K562 (cell line): Measurements from ENCODE around the gene MCHR2. TPM values are rescaled to one million over a fixed set of nuclear protein-coding genes. Genes with fewer than 3 reads are reported as not detected.

Source experiments
- ADNP ChIP-seq: fragments of 200-800 bp; sonication (Bioruptor generic); IDR thresholded peaks from 2 replicates; pipeline ENCODE4 v1.6.1; 2016; ENCODE audit warnings: missing genetic modification characterization, missing compliant biosample characterization
- FOXM1 ChIP-seq, 2 experiments: fragments of 450-650 bp in 1 of 2; sonication (generic) in 1 of 2; formaldehyde crosslinking in 1 of 2; IDR thresholded peaks; 2 replicates each; pipeline versions ENCODE4 v1.6.1 to v1.9.0; 2017 to 2022; ENCODE audit warnings: low read depth in 2 of 2, mild to moderate bottlenecking in 2 of 2, missing genetic modification reagents in 1 of 2, moderate library complexity in 1 of 2
- FUS ChIP-seq: fragments of 200-400 bp; formaldehyde crosslinking; optimal IDR thresholded peaks from 2 replicates; pipeline ENCODE3; 2017; ENCODE audit warnings: low read depth, low read length
- MAFG ChIP-seq: fragments of 450-650 bp; conservative IDR thresholded peaks from 2 replicates; pipeline ENCODE4 v1.6.1; 2016; ENCODE audit warnings: missing genetic modification characterization, missing compliant biosample characterization
- NR2F6 ChIP-seq: fragments of 450-650 bp; formaldehyde crosslinking; IDR thresholded peaks from 2 replicates; pipeline ENCODE4 v1.4.0; 2020; ENCODE audit warnings: mild to moderate bottlenecking
- SAFB2 ChIP-seq: fragments of 200-400 bp; formaldehyde crosslinking; IDR thresholded peaks from 2 replicates; pipeline ENCODE4 v1.6.1; 2018; ENCODE audit warnings: borderline replicate concordance, low read length, low read depth, moderate library complexity; ENCODE audit not compliant: severe bottlenecking
- SIN3B ChIP-seq: fragments of 450-650 bp; IDR thresholded peaks from 2 replicates; pipeline ENCODE4 v1.6.1; 2017; ENCODE audit warnings: low read depth, mild to moderate bottlenecking, moderate library complexity
- SMARCE1 ChIP-seq: fragments of 450-650 bp; IDR thresholded peaks from 2 replicates; pipeline ENCODE4 v1.7.1; 2016; ENCODE audit warnings: mild to moderate bottlenecking
- TSC22D4 ChIP-seq: fragments of 450-650 bp; IDR thresholded peaks from 2 replicates; pipeline ENCODE4 v1.6.1; 2016; ENCODE audit warnings: missing genetic modification characterization, missing biosample characterization, control low read depth
- ZHX1 ChIP-seq: fragments of 150-350 bp; conservative IDR thresholded peaks from 2 replicates; pipeline ENCODE4 v1.6.1; 2014; ENCODE audit warnings: low read length
- polyA plus RNA-seq, 8 experiments: library from polyadenylated mRNA; depleted of rRNA in 4 of 8; stranded (reverse) in 5 of 8; unstranded in 3 of 8; fragments of >200 nt; fragmentation: Nextera tagmentation in 2 of 8; fragmentation: Illumina TruSeq in 1 of 8; extraction: Ambion mirVana in 2 of 8; extraction: Trizol in 1 of 8; gene quantifications; 2 replicates each; pipeline versions ENCODE4 v1.2.1 to v1.2.3, GENCODE V29; 2011 to 2014; ENCODE audit warnings: inconsistent platforms in 1 of 8, missing spikeins in 1 of 8
- total RNA-seq, 7 experiments: library from RNA; depleted of rRNA in 6 of 7; stranded (reverse); fragments of >200 nt in 6 of 7; fragmentation: Illumina TruSeq in 2 of 7; extraction: Trizol in 2 of 7; gene quantifications; 2 replicates each; pipeline versions ENCODE4 v1.2.1 to v1.2.3, GENCODE V29; 2011 to 2021; ENCODE audit warnings: low replicate concordance in 1 of 7

MCHR2 gene
- total and polyA plus RNA-seq, 9 of the 15 experiments (the other 6 are each of a cell fraction or from before 2014, with no cell fraction given) = not detected

GRCh38 chr6:99875068-99875467, 119.0 kb downstream of the MCHR2 start (continued):
- TF ChIP-seq ZHX1 (no peak), SIN3B (no peak), FOXM1 (IDR thresholded peaks at IDR 0.05; ENCODE audit: low read depth) (no peak), FOXM1 (CRISPR knock-in tag; IDR thresholded peaks at IDR 0.05; ENCODE audit: low read depth) (no peak), TSC22D4 (tag) (no peak), NR2F6 (CRISPR knock-in tag) (no peak), MAFG (tag) (peak; percentile 60; the same call in 1 of the 2 replicates), SAFB2 (no peak), FUS (no peak), ADNP (tag) (no peak), SMARCE1 (no peak)
